ENCODE data around the gene RBMS3.
"Not testable (repeated sequence)": the region's sequence is repeated elsewhere in the genome, so short reads cannot be mapped to it uniquely, and the experiment has no call there.

Gene RBMS3

GRCh38 chr3:30040126-30040525 is 759.3 kb downstream of the RBMS3 start:
- intact Hi-C loops (cut with DNase I): loop anchor here (10.0 kb wide), 1 partner anchor 155 kb away; no protein-coding TSS in a partner anchor

GRCh38 chr3:30041481-30041880 is 760.6 kb downstream of the RBMS3 start:
- intact Hi-C loops (cut with DNase I): loop anchor here (10.0 kb wide), 1 partner anchor 153 kb away; no protein-coding TSS in a partner anchor
- not testable (repeated sequence) for DNase-seq

More at GRCh38 chr3:30040126-30040525, 759.3 kb downstream of the RBMS3 start:
- DNase-seq: no peak

- DNase-seq: peak; percentile 20 to 87 (median 68)
- intact Hi-C loops (cut with DNase I): loop anchor here (10.0 kb wide), 1 partner anchor 152 kb away; no protein-coding TSS in a partner anchor
Observed at GRCh38 chr3:30042274-30042859, 761.5 kb downstream of the RBMS3 start.

- DNase-seq: no peak
- intact Hi-C loops (cut with DNase I): loop anchor here (10.0 kb wide), 1 partner anchor 152 kb away; no protein-coding TSS in a partner anchor
Observed at GRCh38 chr3:30042916-30043555, 762.2 kb downstream of the RBMS3 start.

GRCh38 chr3:30044515-30044914 is 763.6 kb downstream of the RBMS3 start:
- DNase-seq: no peak
- intact Hi-C loops (cut with DNase I): loop anchor here (10.0 kb wide), 1 partner anchor 150 kb away; no protein-coding TSS in a partner anchor

DNA sequence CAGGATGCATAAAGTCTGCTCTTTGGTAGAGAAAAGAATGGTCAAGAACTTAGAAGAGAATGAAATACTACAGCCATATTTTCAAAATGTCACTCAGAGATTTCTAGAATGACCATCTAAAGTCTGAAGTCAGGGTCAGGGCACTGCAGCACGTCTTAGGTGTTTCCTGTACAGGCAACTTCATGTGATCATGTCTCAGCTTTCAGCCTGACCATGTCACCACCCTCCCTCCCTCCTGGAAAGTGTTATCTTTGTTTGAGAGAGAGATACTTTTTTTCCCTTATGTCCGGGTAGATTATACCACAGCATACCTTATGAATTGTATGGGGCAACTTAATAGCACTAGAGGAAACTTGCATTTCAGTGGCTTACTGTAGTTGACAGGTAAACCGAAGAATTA is 767.6 kb downstream of the RBMS3 start:
- no peak for DNase-seq
- intact Hi-C loops (cut with DNase I): loop anchor here (10.0 kb wide), 1 partner anchor 146 kb away; no protein-coding TSS in a partner anchor

GRCh38 chr3:30050116-30050515 is 769.2 kb downstream of the RBMS3 start:
- intact Hi-C loops (cut with DNase I); DNase-seq: not testable (repeated sequence)

DNA sequence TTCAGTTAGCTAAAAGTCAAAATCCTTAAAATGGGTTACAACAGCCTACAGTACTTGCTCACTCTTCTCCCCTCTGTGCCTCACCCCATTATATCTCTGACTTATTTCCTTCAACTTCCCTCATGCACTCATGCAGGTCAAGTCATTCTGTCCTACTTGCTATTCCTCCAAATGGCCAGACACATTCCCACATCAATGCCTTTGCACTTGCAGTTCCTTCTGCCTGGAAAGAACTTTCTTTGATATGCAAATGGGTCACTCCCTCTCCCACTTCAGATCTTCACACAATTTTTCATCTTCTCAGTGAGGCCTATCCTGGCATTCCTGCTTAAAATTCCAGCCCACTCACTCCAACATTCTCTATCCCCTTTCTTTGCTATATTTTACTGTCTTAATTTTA is 778.4 kb downstream of the RBMS3 start:
- intact Hi-C loops (cut with DNase I): no loop called here
- DNase-seq: no peak
